ENCODE data around the gene SPOP. TPM values are rescaled to one million over a fixed set of nuclear protein-coding genes. Genes with fewer than 3 reads are reported as not detected.
"Not testable (repeated sequence)": the region's sequence is repeated elsewhere in the genome, so short reads cannot be mapped to it uniquely, and the experiment has no call there.

SPOP gene
- total RNA-seq: 44.2 TPM
- long read RNA-seq, transcript SPOP-201 (11 exons, 2,965 nt): minor isoform, 26 of 349 reads
- long read RNA-seq, transcript SPOP-202 (11 exons, 2,985 nt): minor isoform, 25 of 349 reads
- long read RNA-seq, transcript SPOP-206 (10 exons, 1,865 nt): major isoform, 224 of 349 reads
- long read RNA-seq, partial matches to known transcripts: 8 of 349 reads
- long read RNA-seq, other reads (novel, unspliced or antisense): 64 of 349 reads

- DNase-seq (ENCODE audit: low spot score): peak; percentile 100
Measured at GRCh38 chr17:49677933-49678847, at the start of gene SPOP. SPOP (minus strand) TSS chr17:49678097; CDS start chr17:49622810, 55,287 bp downstream.

GRCh38 chr17:49727380-49727779, 49.5 kb upstream of the SPOP start:
- no peak for DNase-seq (ENCODE audit: low spot score)

DNA sequence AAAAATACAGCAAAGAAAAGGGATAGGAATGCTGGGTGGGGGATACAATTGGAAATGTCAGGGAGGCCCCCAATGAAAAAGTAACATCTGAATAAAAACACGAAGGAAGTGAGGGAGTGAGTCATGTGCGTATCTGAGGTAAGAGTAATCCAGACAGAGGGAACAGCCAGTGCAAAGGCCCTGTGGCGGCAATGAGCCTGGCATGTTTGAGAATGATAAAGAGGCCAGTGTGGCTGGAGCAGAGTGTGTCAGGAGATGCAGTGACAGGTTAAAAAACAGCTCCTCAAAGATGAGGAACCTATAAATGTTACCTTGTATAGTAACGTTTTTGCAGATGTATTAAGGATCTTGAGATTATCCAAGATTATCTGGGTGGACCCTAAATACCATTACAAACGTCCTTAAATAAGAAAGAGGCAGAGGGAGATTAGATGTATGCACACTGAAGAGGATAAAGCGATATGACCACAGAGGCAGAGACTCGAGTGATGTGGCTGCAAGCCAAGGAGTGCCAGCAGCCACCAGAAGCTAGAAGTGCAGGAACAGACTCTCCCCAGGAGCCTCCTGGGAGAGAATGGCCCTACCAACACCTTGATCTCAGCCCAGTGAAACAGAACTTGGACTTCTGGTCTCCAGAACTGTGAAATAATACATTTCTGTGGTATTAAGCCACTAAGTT, 47.7 kb upstream of the SPOP start:
- no peak for DNase-seq (ENCODE audit: low spot score)

- not testable (repeated sequence) for DNase-seq (ENCODE audit: low spot score)
Measured at GRCh38 chr17:49724552-49724951, 46.7 kb upstream of the SPOP start.

DNA sequence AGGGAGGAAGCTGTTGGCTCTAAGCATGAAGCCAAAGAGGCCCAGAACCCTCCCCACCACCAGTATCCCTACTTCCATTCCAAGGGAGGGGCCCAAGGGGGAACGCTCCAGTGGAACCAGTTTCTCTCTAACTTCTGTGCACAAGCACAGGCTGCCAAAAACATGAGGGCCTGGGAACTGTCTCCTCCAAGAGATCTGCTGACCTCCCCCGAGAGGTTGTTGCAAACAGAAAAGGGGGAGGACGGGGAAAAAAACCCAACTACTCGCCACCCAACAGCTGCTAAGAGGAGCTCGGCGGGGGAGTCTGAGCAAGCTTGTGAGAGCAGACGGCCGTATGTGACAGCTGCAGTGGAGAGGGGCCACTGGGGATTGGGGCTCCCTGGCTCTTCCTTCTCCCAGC, 45.5 kb upstream of the SPOP start:
- no peak for DNase-seq (ENCODE audit: low spot score)

- peak; percentile 64 for DNase-seq (ENCODE audit: low spot score)
Measured at GRCh38 chr17:49722066-49722465, 44.2 kb upstream of the SPOP start.

DNA sequence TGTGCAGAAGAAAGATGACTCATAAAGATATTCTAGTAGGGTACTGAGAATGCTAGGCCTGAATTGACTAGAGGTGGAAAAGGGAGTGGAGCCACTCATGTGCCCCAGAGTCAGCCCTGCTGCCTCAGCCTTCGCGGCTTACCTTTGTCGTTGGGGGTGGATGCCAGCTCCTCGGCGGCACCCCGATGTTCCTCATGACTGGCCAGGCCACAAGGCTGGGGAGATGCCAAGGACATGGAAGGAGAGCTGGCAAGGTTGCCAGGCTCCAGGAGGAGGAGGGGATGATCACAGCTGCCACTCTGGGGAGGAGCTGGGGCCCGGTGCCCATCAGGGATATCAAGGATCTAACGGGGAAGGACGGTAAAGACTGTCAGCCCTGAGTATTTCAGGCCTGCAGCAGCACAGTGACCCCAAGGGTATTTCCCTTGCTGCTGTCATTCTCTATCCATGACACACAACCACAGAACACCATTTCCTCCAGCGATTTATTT, 39.5 kb upstream of the SPOP start:
- no peak for DNase-seq (ENCODE audit: low spot score)

DNA sequence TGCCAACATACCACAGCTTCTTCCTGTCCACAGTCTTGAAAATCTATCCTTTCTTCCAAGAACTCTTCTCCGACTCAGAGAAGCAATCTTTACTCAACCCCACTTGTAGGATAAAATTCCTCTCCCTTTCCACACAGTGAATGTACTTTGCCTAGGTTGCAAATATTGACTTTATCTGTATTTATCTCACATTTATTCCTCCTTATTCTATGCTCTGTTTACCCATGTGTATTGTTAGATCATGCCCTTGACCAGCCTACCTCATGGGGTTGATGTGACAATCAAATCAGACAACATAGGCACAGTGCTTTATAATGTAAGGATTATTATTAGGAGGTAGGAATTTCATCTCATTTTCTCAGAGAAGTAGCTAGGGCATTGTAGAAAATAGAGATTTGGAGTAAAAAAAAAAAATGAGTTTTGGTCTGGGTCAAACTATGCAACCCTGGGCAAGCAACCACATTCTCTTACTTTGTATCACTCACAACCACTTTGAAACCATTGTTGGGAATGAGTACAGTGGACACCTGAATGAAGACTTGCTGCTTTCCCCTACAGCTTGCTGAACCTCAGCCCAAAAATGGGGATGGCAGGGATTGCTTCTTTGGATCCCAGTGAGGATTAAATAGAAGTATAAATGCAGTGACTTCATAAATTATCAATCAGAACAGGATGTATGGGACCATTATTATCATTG, 38.9 kb upstream of the SPOP start:
- DNase-seq (ENCODE audit: low spot score): no peak

- no peak for DNase-seq (ENCODE audit: low spot score)
Measured at GRCh38 chr17:49715717-49716279, 37.9 kb upstream of the SPOP start.

- DNase-seq (ENCODE audit: low spot score): no peak
Measured at GRCh38 chr17:49715216-49715615, 37.3 kb upstream of the SPOP start.

DNA sequence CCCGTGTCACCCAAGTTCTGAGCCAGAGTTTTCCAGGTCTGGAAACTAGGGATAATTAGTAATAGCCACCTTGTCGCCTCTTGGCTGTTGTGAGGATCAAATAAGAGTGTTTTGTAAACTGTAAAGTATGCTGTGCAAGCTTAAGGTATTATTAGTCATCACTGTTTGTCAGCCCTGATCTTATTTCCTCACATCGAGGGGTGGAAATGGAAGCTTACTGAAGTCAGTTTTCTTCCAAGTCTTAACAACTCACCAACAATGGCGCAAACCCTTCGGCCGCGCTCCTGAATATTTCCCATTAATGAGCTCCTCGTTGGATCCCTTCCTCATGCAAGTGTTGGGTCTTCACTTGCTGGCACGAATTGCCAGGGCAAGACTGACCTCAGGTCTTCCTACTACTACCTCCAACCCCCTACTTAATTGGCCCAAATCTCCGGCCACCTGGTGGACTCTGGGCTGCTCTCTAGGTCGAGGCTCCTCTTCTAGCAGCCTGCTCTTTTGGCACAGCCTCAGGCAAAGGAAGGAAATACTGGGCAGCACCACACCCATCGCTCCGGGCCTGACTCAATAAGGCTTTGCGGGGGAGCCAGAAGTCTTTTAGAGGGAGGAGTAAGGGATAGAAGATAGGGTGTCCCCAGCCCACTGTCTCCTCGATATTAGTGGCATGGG, 30.8 kb upstream of the SPOP start:
- no peak for DNase-seq (ENCODE audit: low spot score)

DNA sequence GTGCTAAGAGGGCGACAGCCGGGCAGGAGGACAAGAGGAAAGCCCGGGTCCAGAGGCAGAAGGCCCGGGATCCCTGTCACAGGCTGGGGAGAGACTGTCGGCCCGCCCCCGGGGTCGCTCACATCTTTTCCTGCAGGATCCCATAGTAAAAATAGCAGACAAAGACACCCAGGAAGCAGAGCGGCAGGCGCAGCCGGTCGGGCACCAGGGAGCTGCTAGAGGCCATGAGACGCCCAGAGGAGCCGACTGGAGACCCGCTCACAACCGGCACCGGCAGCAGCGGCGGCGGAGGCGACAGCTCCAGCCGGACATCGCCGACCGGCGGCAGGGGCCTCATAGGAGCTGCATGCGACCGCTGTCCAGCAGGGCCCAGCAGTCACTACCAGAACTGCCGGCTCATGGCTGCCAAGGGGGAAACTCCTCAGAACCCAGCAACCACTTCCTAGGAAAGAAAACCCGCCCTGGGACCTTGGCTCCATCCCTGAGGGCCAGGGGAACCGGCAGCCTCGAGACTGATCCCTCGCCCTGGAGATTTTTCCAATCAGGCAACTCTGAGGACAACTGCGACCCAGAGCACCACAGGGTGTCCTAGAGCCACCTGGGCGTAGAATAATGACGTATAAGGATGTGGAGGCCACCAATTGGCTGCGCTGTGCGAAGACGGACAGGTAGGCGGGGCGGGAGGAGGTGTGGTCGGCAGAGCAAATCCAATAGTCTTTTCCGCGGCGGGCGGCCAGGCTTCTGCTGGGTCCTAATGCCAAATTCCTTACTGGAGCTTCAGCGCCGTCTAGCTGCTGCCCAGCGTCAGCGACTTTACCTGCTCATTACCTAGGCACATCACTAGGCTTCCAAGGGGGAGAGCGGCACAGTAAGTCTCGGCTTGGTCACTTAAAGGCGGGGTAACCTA, 30.0 kb upstream of the SPOP start, which contains the start of gene SLC35B1:
TSS of gene SLC35B1 (minus strand) at position 357 of the 907 bp plus-strand sequence. CDS start at position 226, 131 bp downstream.
- peak; percentile 99 for DNase-seq (ENCODE audit: low spot score)

DNA sequence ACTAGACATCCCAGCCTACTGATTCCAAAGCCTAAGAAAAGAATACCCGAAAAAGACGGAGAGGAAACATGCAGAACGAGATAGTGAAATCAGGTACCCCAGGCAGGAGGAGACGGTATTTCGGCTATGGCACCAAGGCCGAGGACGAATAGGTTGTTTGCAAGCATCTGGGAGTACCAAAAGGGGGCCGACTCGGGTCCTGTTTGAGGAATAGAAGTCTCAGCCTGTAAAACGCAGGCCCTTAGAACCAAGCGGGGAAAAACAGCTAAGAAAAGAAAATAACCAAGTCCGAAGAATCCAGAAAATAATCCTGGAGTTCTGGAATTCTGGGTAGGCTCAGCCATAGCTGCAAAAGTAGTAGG, 29.3 kb upstream of the SPOP start:
- DNase-seq (ENCODE audit: low spot score): no peak

DNA sequence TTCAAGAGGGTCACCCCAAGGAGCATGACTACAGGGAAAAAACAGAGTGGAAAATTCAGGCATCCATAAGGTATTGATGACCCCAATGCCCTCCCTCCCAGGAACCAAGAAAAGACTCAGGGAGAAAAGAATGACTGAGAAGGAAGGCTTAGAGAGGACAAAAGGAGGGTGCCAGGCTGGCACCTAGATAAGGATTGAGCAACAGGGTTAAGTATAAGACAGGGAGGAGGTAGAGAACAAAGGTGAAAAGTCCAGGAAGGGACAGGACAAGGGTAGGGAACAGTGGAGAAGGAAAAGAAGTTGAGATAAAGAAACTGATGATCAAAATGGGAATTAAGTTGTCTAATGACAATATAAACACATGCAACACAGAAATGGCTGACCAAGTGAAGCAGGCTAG, 27.4 kb upstream of the SPOP start:
- DNase-seq (ENCODE audit: low spot score): no peak

DNA sequence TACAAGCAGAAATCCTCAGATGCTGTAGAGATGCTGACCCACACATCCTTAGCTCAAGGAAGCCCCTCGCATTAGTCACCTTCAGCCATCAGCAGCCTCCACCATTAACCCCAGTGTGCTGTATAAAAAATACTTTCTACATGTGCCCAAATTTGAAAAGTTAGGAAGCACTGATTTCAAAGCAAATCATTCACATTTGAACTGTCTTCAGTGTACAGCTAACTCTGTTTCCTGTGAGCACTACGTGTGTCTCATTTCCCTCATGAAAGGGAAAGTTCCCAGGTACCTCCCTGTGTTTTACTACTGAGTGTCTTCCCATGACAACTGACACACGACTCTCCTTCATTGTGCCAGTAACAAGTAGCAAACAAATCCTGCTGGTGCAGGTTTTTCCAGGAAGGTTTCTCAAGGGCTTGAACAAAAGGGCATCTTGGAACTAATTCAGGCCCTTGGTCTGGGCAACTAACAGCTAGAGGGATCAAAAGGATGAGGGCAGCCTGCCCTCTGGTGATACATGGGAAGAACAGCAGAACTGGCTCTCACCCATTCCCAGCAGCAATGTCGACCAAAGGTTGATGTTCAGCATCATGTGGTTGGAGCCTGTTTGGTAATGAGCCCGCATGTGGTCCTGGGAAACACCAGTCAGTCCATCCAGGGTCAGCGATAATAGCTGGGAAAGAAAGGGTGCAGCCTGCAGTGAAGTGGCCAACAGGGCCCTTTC, 25.8 kb upstream of the SPOP start:
- DNase-seq (ENCODE audit: low spot score): no peak

DNA sequence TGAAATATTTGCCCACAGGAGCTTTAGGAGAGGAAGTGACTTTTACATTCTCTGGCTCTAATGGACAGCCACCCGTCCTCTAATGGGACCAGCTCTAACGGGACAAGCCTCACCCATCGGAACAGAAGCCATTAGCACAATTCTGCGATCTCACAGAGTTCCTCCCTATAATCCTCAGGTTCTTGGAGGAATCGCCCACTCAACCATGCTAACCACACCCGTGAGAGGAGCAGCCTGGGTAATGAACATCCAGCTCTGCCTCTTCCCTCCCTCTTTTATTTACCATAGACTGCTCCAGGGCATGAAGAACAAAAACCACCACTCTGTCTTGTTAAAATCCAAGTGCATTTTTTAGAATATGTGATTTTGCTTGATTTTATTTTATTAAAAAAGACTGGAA, 23.1 kb upstream of the SPOP start:
- no peak for DNase-seq (ENCODE audit: low spot score)

DNA sequence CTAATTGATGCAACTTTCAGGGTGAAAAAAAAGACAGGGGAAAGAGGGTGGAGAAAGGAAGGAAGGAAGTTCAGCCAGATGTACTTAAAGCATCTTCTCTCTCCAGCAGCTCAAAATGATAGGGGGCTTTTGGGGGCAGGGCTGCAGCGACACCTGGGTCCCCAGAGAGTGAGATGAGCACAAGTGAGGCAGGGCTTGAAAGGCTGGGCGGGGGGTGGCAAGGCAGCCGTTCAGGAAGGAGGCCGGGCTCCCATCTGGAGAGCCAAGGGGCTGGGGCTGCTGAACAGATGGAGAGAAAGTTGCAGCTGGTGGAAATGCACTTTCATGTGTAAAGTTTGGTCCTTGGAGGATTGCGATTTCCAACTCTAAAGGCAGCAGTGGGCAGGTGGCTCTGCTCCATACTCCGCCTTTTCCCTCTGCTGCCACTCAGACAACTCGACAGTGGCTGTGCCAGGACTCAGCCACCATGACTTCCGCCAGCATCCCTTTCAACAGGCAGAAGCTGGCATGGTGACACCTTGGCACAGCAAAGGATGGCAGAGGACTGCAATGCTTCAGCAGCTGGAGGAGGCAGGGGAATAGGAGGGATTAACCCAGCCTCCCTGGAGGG, 22.2 kb upstream of the SPOP start:
- no peak for DNase-seq (ENCODE audit: low spot score)

DNA sequence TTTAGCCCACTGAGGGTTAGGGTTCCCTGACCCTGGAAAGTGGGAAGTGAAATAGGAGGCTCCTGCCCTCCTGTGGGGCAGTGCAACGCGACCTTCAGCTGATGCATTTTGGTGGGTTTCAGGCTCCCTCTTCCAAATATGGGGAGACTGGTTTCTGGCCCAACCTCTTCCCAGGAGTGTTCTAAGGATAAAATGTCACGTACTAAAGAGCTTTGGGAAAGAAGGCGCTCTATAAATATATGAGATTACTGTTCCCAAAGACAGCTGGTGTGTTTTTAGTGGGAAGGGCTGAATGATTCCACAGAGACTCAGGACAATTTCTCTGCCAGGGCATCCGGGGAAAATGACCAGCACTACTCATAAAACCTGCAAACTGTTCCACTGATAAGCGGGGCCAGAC, 20.1 kb upstream of the SPOP start:
- peak; percentile 26 for DNase-seq (ENCODE audit: low spot score)

Data from mesenteric fat pad (tissue), 1 donor.